AG04450 (cell line): ENCODE data around the gene ZNF226. TPM values are rescaled to one million over a fixed set of nuclear protein-coding genes. Genes with fewer than 3 reads are reported as not detected.
"Not testable (repeated sequence)": the region's sequence is repeated elsewhere in the genome, so short reads cannot be mapped to it uniquely, and the experiment has no call there.

Source experiments
- CTCF ChIA-PET: fragments of 300-600, 350-600 bp; formaldehyde crosslinking; extraction: SDS; loops from one replicate; lab custom pipeline; 2022; ENCODE audit warnings: antibody characterized with exemption, inconsistent platforms; lab: Charles Lee
- POLR2A ChIA-PET: fragments of 350-600 bp; formaldehyde crosslinking; extraction: SDS; loops from one replicate; lab custom pipeline; 2021; ENCODE audit warnings: antibody characterized with exemption, inconsistent platforms; lab: Yijun Ruan, JAX
- DNase-seq: peaks from one replicate; pipeline ENCODE4 v3.0.0-alpha.2; 2011; ENCODE audit warnings: low read depth, low spot score
- H3K27ac ChIP-seq: one replicate; pipeline ENCODE4 v1.5.1; 2012; ENCODE audit warnings: low read depth, low read length, control low read depth
- H3K27me3 ChIP-seq: one replicate; pipeline ENCODE4 v1.6.0; 2012; ENCODE audit warnings: low read length; ENCODE audit not compliant: control insufficient read depth, insufficient read depth
- H3K4me3 ChIP-seq: 2 replicates; pipeline ENCODE4 v1.5.1; 2011; ENCODE audit warnings: mild to moderate bottlenecking, low read depth, low read length, control low read depth
- H3K9me3 ChIP-seq: 2 replicates; pipeline ENCODE4 v1.5.1; 2012; ENCODE audit warnings: low read length; ENCODE audit not compliant: control insufficient read depth, insufficient read depth
- CTCF ChIP-seq: IDR thresholded peaks from 2 replicates; pipeline ENCODE4 v1.5.1; 2011; ENCODE audit warnings: low read depth, low read length, control low read depth, inconsistent platforms
- polyA plus RNA-seq: library from polyadenylated mRNA; depleted of rRNA; stranded (reverse); fragments of >200 nt; gene quantifications from 2 replicates; pipeline ENCODE4 v1.2.3, GENCODE V29; 2011

Gene ZNF226
- polyA plus RNA-seq, 1 experiment: 36.1 TPM

DNA sequence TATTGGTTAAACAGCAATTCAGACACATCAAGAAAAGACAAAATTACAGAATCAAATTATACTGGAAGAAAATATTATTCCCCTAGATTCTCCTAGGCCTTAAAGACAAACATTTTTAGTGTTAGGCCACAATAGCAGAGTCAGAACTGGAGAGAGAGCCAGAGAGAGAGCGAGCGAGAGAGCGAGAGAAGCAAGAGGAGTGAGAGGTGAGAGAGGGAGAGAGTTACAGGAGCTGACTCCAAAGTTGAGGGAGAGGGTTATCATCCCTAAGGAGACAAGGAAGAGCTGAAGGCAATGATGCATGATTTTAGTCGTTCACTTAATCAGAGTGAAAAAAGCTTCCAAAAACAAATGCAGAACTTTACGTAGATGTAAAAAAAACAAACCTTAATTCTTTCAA, 27.2 kb downstream of the ZNF226 start:
- H3K27me3 ChIP-seq: no peaks in the 10 kb centered on the region
- no peaks in the 10 kb centered on the region for H3K9me3 ChIP-seq
- ChIA-PET POLR2A (no interaction called here), CTCF (interaction anchor here (0.6 kb wide), 1 partner anchor 151 kb away, joined by 3 read pairs; no protein-coding TSS in a partner anchor)
- H3K27ac ChIP-seq: no peak overlapping the region
- no peak for TF ChIP-seq CTCF
- no peak for DNase-seq
- H3K4me3 ChIP-seq: no peak overlapping the region

DNA sequence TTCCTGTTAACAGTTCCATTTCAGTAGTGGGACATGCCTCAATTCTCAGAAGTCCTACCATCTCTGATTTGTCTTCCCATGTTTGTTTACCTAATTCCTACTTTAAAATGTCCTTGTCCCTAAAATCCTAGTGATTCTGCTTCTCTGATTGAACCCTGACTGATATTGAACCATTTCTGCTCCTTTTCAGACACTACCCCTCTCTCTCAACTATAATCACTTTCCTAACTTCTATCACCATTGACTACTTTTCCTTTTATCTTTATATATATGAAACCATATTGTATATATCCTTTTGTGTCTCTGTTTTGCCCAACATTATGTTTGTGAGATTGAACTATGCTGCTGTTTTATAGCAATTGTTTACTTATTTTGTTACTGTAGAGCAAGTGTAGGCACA, 31.9 kb downstream of the ZNF226 start:
- ChIA-PET CTCF (no interaction called here), POLR2A (no interaction called here)
- H3K9me3 ChIP-seq: no peaks in the 10 kb centered on the region
- no peak overlapping the region for H3K4me3 ChIP-seq
- H3K27ac ChIP-seq: no peak overlapping the region
- DNase-seq: no peak
- no peaks in the 10 kb centered on the region for H3K27me3 ChIP-seq
- TF ChIP-seq CTCF: no peak

DNA sequence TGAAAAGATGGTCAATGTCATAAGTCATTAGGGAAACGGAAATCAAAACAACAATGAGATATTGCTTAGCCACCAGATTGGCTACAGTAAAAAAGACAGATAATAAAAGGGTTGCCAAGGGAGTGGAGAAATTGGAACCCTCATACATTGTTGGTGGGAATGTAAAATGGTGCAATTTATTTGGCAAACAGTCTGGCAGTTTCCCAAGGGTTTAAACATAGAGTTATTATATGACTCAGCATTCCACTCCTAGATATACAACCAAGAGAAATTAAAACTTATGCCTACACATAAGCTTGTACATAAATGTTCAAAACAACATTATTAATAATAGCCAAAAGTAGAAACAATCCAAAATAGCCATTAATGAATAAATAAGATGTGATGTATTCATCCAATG, 37.6 kb downstream of the ZNF226 start:
- CTCF ChIA-PET: no interaction called here
- POLR2A ChIA-PET: no interaction called here
- Histone ChIP-seq H3K9me3 (peaks cover 5% of the 10 kb centered on the region; the same call in 1 of the 2 replicates), H3K4me3 (no peak overlapping the region), H3K27ac (no peak overlapping the region), H3K27me3 (no peaks in the 10 kb centered on the region)
- DNase-seq: no peak
- no peak for TF ChIP-seq CTCF

DNA sequence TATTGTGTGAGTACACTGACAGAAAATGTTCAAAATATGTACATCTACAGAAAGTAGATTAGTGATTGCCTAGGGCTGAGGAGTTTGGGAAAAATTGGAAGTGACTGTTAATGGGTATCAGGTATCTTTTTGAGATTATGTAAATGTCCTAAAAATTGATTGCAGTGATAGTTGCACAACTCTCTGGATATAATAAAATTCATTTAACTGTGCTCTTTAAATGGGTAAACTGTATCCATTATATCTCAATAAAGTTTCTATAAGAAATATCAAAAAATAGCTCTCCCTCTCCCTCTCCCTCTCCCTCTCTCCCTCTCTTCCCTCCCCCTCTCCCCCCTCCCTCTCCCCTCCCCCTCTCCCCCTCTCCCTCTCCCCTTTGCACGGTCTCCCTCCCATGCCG, 38.1 kb downstream of the ZNF226 start:
- no peak overlapping the region for H3K27ac ChIP-seq
- DNase-seq: no peak
- peaks cover 5% of the 10 kb centered on the region; the same call in 1 of the 2 replicates for H3K9me3 ChIP-seq
- ChIA-PET POLR2A (no interaction called here), CTCF (no interaction called here)
- H3K4me3 ChIP-seq: no peak overlapping the region
- no peak for TF ChIP-seq CTCF
- no peaks in the 10 kb centered on the region for H3K27me3 ChIP-seq

DNA sequence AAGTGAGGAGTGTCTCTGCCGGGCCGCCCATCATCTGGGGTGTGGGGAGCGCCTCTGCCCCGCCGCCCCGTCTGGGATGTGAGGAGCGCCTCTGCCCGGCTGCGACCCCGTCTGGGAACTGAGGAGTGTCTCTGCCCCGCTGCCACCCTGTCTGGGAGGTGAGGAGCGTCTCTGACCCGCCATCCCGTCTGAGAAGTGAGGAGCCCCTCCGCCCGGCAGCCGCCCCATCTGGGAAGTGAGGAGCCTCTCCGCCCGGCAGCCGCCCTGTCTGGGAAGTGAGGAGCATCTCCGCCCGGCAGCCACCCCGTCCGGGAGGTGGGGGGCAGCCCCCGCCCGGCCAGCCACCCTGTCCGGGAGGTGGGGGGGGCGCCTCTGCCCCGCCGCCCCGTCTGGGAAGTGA, 39.0 kb downstream of the ZNF226 start:
- DNase-seq, H3K4me3 ChIP-seq, CTCF ChIA-PET, POLR2A ChIA-PET, H3K9me3 ChIP-seq, H3K27me3 ChIP-seq, H3K27ac ChIP-seq: not testable (repeated sequence)

DNA sequence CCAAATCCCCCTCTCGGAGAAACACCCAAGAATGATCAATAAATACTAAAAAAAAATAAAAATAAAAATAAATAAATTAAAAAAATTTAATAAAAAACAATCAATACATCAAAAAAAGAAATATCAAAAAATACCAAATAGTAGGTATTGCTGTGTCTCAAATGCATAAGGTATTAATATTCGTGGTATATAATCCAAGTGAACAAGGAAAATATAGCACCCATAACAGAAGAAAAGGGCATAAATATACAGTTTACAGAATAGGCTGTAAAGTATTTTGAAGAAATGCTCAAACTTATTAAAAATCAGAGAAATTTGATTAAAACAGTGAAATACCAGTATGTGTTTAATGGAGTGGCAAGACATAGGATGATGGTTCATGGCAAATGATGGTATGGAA, 39.9 kb downstream of the ZNF226 start:
- H3K27me3 ChIP-seq: no peaks in the 10 kb centered on the region
- ChIA-PET CTCF (no interaction called here), POLR2A (no interaction called here)
- peaks cover 5% of the 10 kb centered on the region; the same call in 1 of the 2 replicates for H3K9me3 ChIP-seq
- H3K27ac ChIP-seq: no peak overlapping the region
- TF ChIP-seq CTCF: no peak
- DNase-seq: no peak
- H3K4me3 ChIP-seq: no peak overlapping the region
